Trophoblast cell (in vitro differentiated cells and primary cell): ENCODE results near the gene ARHGAP23.

Experiments
- DNase-seq, 2 donors: peaks; one replicate each; pipeline ENCODE4 v3.0.0-alpha.2; 2016
- H2AFZ ChIP-seq: 2 replicates; pipeline ENCODE4 v1.6.1; 2013; ENCODE audit warnings: low read length, moderate library complexity, mild to moderate bottlenecking; ENCODE audit not compliant: insufficient read depth, poor library complexity
- H2AK5ac ChIP-seq: 2 replicates; pipeline ENCODE4 v1.6.1; 2013; ENCODE audit warnings: mild to moderate bottlenecking, low read length
- H2BK120ac ChIP-seq: 2 replicates; pipeline ENCODE4 v1.6.1; 2013; ENCODE audit warnings: low read length, mild to moderate bottlenecking, moderate library complexity; ENCODE audit not compliant: insufficient read depth, poor library complexity
- H2BK12ac ChIP-seq: 2 replicates; pipeline ENCODE4 v1.6.1; 2013; ENCODE audit warnings: mild to moderate bottlenecking, low read length, moderate library complexity
- H2BK5ac ChIP-seq: 2 replicates; pipeline ENCODE4 v1.6.1; 2013; ENCODE audit warnings: low read length, low read depth, moderate library complexity, mild to moderate bottlenecking; ENCODE audit not compliant: poor library complexity
- H3K14ac ChIP-seq: 2 replicates; pipeline ENCODE4 v1.6.1; 2013; ENCODE audit warnings: mild to moderate bottlenecking, low read length
- H3K18ac ChIP-seq: 2 replicates; pipeline ENCODE4 v1.6.1; 2013; ENCODE audit warnings: mild to moderate bottlenecking, low read length
- H3K23ac ChIP-seq: 2 replicates; pipeline ENCODE4 v1.6.1; 2013; ENCODE audit warnings: low read length
- H3K27ac ChIP-seq: 2 replicates; pipeline ENCODE4 v1.5.1; 2013; ENCODE audit warnings: low read depth, mild to moderate bottlenecking, inconsistent platforms, low read length, moderate library complexity
- H3K27me3 ChIP-seq: 2 replicates; pipeline ENCODE4 v1.6.1; 2013; ENCODE audit warnings: inconsistent platforms, mild to moderate bottlenecking, low read length, moderate library complexity; ENCODE audit not compliant: insufficient read depth
- H3K36me3 ChIP-seq, 2 experiments: 1 replicate in 1 of 2; 2 replicates in 1 of 2; pipeline ENCODE4 v1.6.1; 2013; ENCODE audit warnings: low read length in 2 of 2, mild to moderate bottlenecking in 2 of 2, moderate library complexity in 1 of 2; ENCODE audit not compliant: insufficient read depth in 2 of 2, control insufficient read depth in 1 of 2
- H3K4ac ChIP-seq: 2 replicates; pipeline ENCODE4 v1.6.1; 2013; ENCODE audit warnings: low read depth, mild to moderate bottlenecking, low read length, moderate library complexity
- H3K4me1 ChIP-seq, 2 experiments: 1 replicate in 1 of 2; 2 replicates in 1 of 2; pipeline ENCODE4 v1.6.1; 2013; ENCODE audit warnings: low read length in 2 of 2, mild to moderate bottlenecking in 2 of 2, moderate library complexity in 1 of 2; ENCODE audit not compliant: insufficient read depth in 2 of 2, control insufficient read depth in 1 of 2
- H3K4me2 ChIP-seq: 2 replicates; pipeline ENCODE4 v1.6.1; 2013; ENCODE audit warnings: inconsistent platforms, mild to moderate bottlenecking, low read length, moderate library complexity
- H3K4me3 ChIP-seq: 2 replicates; pipeline ENCODE4 v1.5.1; 2013; ENCODE audit warnings: mild to moderate bottlenecking, low read depth, low read length, inconsistent platforms
- H3K79me1 ChIP-seq: one replicate; pipeline ENCODE4 v1.6.1; 2013; ENCODE audit warnings: low read length
- H3K79me2 ChIP-seq: 2 replicates; pipeline ENCODE4 v1.6.1; 2013; ENCODE audit warnings: low read length, mild to moderate bottlenecking; ENCODE audit not compliant: control insufficient read depth, insufficient read depth, poor library complexity
- H3K9ac ChIP-seq: 2 replicates; pipeline ENCODE4 v1.6.1; 2013; ENCODE audit warnings: mild to moderate bottlenecking, low read length
- H3K9me3 ChIP-seq: 2 replicates; pipeline ENCODE4 v1.6.1; 2013; ENCODE audit warnings: low read depth, mild to moderate bottlenecking, control low read depth, inconsistent platforms, low read length; ENCODE audit not compliant: insufficient read depth
- H4K12ac ChIP-seq: 2 replicates; pipeline ENCODE4 v1.6.1; 2013; ENCODE audit warnings: low read depth, mild to moderate bottlenecking, low read length, moderate library complexity
- H4K8ac ChIP-seq: 2 replicates; pipeline ENCODE4 v1.6.1; 2013; ENCODE audit warnings: low read depth, mild to moderate bottlenecking, low read length, moderate library complexity
- H4K91ac ChIP-seq: one replicate; pipeline ENCODE4 v1.6.1; 2013; ENCODE audit warnings: low read depth, mild to moderate bottlenecking, low read length, moderate library complexity
- WGBS: extraction: QIAGEN DNeasy Blood & Tissue Kit; methylation state at CpG from one replicate; pipeline ENCODE4 v1.1.7; 2013; ENCODE audit warnings: missing lambda C conversion rate; ENCODE audit not compliant: insufficient read length, insufficient coverage; ENCODE audit errors: extremely low coverage; 5-methylcytosine and 5-hydroxymethylcytosine counted together

The ARHGAP23 gene

GRCh38 chr17:38424297-38424972, 3.8 kb upstream of the ARHGAP23 start:
- H3K4ac ChIP-seq, result no peak overlapping the region

GRCh38 chr17:38425031-38425430, 3.2 kb upstream of the ARHGAP23 start:
- H3K4me2 ChIP-seq, result no peak overlapping the region
- peaks cover 5 to 15% of the 10 kb centered on the region in 2 experiments for H3K4me1 ChIP-seq
- DNase-seq, result no peak
- H2BK5ac ChIP-seq, result no peak overlapping the region
- no CpG with 5 or more reads among the region's 13 CpGs for WGBS
- no peak overlapping the region for H3K9ac ChIP-seq
- no peak overlapping the region for H4K8ac ChIP-seq
- peaks cover 8% of the 10 kb centered on the region for H3K27me3 ChIP-seq
- H3K18ac ChIP-seq, result no peak overlapping the region
- no peak overlapping the region for H2AFZ ChIP-seq
- no peak overlapping the region for H2AK5ac ChIP-seq
- H3K36me3 ChIP-seq, result no peaks in the 10 kb centered on the region
- no peak overlapping the region for H3K23ac ChIP-seq
- H3K79me1 ChIP-seq, result peaks cover 2% of the 10 kb centered on the region
- no peaks in the 10 kb centered on the region for H3K9me3 ChIP-seq
- H4K91ac ChIP-seq, result no peak overlapping the region
- no peak overlapping the region for H3K4ac ChIP-seq
- no peak overlapping the region for H2BK12ac ChIP-seq
- H4K12ac ChIP-seq, result no peak overlapping the region
- H3K79me2 ChIP-seq, result no peaks in the 10 kb centered on the region
- no peak overlapping the region for H3K14ac ChIP-seq
- no peak overlapping the region for H3K4me3 ChIP-seq
- no peak overlapping the region for H2BK120ac ChIP-seq
- H3K27ac ChIP-seq, result no peak overlapping the region

More at GRCh38 chr17:38424297-38424972, 3.8 kb upstream of the ARHGAP23 start:
- Histone ChIP-seq H3K9me3 (peaks cover 2% of the 10 kb centered on the region), H3K79me2 (no peaks in the 10 kb centered on the region), H3K4me2 (no peak overlapping the region), H4K91ac (no peak overlapping the region), H3K14ac (no peak overlapping the region), H3K36me3 (no peaks in the 10 kb centered on the region), H2BK120ac (no peak overlapping the region), H3K4me3 (no peak overlapping the region), H2AFZ (no peak overlapping the region), H3K9ac (no peak overlapping the region), H3K4me1 (peaks cover 5 to 12% of the 10 kb centered on the region in 2 experiments), H3K18ac (no peak overlapping the region), H2BK5ac (no peak overlapping the region), H2AK5ac (no peak overlapping the region), H3K27me3 (peaks cover 14% of the 10 kb centered on the region), H3K27ac (no peak overlapping the region), H4K8ac (no peak overlapping the region), H4K12ac (no peak overlapping the region), H3K79me1 (peaks cover 2% of the 10 kb centered on the region), H2BK12ac (no peak overlapping the region), H3K23ac (no peak overlapping the region)
- no CpG with 5 or more reads among the region's 6 CpGs for WGBS
- DNase-seq, result no peak

GRCh38 chr17:38425744-38426143, 2.5 kb upstream of the ARHGAP23 start:
- WGBS, result no CpG with 5 or more reads among the region's 9 CpGs
- Histone ChIP-seq H3K9ac (no peak overlapping the region), H2AFZ (no peak overlapping the region), H3K23ac (no peak overlapping the region), H3K14ac (no peak overlapping the region), H2BK12ac (no peak overlapping the region), H3K18ac (no peak overlapping the region), H3K79me2 (no peaks in the 10 kb centered on the region), H4K12ac (no peak overlapping the region), H3K4me1 (peaks cover 5 to 15% of the 10 kb centered on the region in 2 experiments), H4K91ac (no peak overlapping the region), H3K9me3 (no peaks in the 10 kb centered on the region), H2BK120ac (no peak overlapping the region), H3K4me3 (no peak overlapping the region), H3K36me3 (no peaks in the 10 kb centered on the region), H3K27me3 (peaks cover 3% of the 10 kb centered on the region), H3K4ac (no peak overlapping the region), H4K8ac (no peak overlapping the region), H3K4me2 (no peak overlapping the region), H3K27ac (no peak overlapping the region), H2BK5ac (no peak overlapping the region), H3K79me1 (peaks cover 2% of the 10 kb centered on the region), H2AK5ac (no peak overlapping the region)
- DNase-seq, result no peak

GRCh38 chr17:38426441-38426840, 1.8 kb upstream of the ARHGAP23 start:
- peaks cover 5 to 15% of the 10 kb centered on the region in 2 experiments for H3K4me1 ChIP-seq
- H4K8ac ChIP-seq, result no peak overlapping the region
- no peak overlapping the region for H2BK12ac ChIP-seq
- DNase-seq, result no peak
- H4K91ac ChIP-seq, result no peak overlapping the region
- no peaks in the 10 kb centered on the region for H3K9me3 ChIP-seq
- no peak overlapping the region for H2AFZ ChIP-seq
- no peak overlapping the region for H2AK5ac ChIP-seq
- no peak overlapping the region for H4K12ac ChIP-seq
- H3K4me2 ChIP-seq, result no peak overlapping the region
- no peak overlapping the region for H2BK120ac ChIP-seq
- H3K79me1 ChIP-seq, result peaks cover 2% of the 10 kb centered on the region
- H3K36me3 ChIP-seq, result no peaks in the 10 kb centered on the region
- H3K79me2 ChIP-seq, result no peaks in the 10 kb centered on the region
- H3K27me3 ChIP-seq, result peaks cover 3% of the 10 kb centered on the region
- H3K9ac ChIP-seq, result no peak overlapping the region
- H3K27ac ChIP-seq, result no peak overlapping the region
- no peak overlapping the region for H3K4ac ChIP-seq
- no peak overlapping the region for H3K23ac ChIP-seq
- H3K14ac ChIP-seq, result no peak overlapping the region
- H2BK5ac ChIP-seq, result no peak overlapping the region
- H3K18ac ChIP-seq, result no peak overlapping the region
- no peak overlapping the region for H3K4me3 ChIP-seq
